Smooth muscle cell (in vitro differentiated cells): ENCODE measurements around the gene TTLL13. TPM values are rescaled to one million over a fixed set of nuclear protein-coding genes. Genes with fewer than 3 reads are reported as not detected.

ENCODE experiments used
- DNase-seq: peaks from one replicate; lab custom pipeline; 2025; ENCODE audit not compliant: unreplicated experiment; lab: John Stamatoyannopoulos, UW
- H2AFZ ChIP-seq: fragments of 200-600 bp; sonication (generic); 2 replicates; pipeline ENCODE4 v1.6.0; 2016; ENCODE audit warnings: antibody characterized with exemption, low read depth, mild to moderate bottlenecking
- H3F3A ChIP-seq: fragments of 200-600 bp; sonication (generic); 2 replicates; pipeline ENCODE4 v1.6.0; 2017; ENCODE audit warnings: antibody characterized with exemption, low read depth
- H3K27ac ChIP-seq: fragments of 200-600 bp; sonication (generic); 2 replicates; pipeline ENCODE4 v1.5.1; 2016; ENCODE audit warnings: low read depth, mild to moderate bottlenecking
- H3K27me3 ChIP-seq: fragments of 200-600 bp; sonication (generic); 2 replicates; pipeline ENCODE4 v1.6.1; 2016; ENCODE audit warnings: low read depth, mild to moderate bottlenecking
- H3K36me3 ChIP-seq: fragments of 200-600 bp; sonication (generic); 2 replicates; pipeline ENCODE4 v1.5.1; 2016; ENCODE audit warnings: low read depth
- H3K4me1 ChIP-seq: fragments of 200-600 bp; sonication (generic); 2 replicates; pipeline ENCODE4 v1.5.1; 2016; ENCODE audit warnings: low read depth
- H3K4me2 ChIP-seq: fragments of 200-600 bp; sonication (generic); 2 replicates; pipeline ENCODE4 v1.6.0; 2016; ENCODE audit warnings: mild to moderate bottlenecking
- H3K4me3 ChIP-seq: fragments of 200-600 bp; sonication (generic); 2 replicates; pipeline ENCODE4 v1.5.1; 2016; ENCODE audit warnings: mild to moderate bottlenecking
- H3K79me2 ChIP-seq: fragments of 200-600 bp; sonication (generic); 2 replicates; pipeline ENCODE4 v1.6.0; 2016; ENCODE audit warnings: low read depth, mild to moderate bottlenecking
- H3K9ac ChIP-seq: fragments of 200-600 bp; sonication (generic); 2 replicates; pipeline ENCODE4 v1.6.0; 2016; ENCODE audit warnings: low read depth
- H3K9me3 ChIP-seq: fragments of 200-600 bp; sonication (generic); replicated peaks from 2 replicates; pipeline ENCODE4 v1.5.1; 2016; ENCODE audit warnings: low read depth
- H4K20me1 ChIP-seq: fragments of 200-600 bp; sonication (generic); 2 replicates; pipeline ENCODE4 v1.6.0; 2016; ENCODE audit warnings: low read depth
- WGBS: methylation state at CpG from one replicate; pipeline ENCODE4 v1.1.7; 2016; ENCODE audit warnings: low lambda C conversion rate; 5-methylcytosine and 5-hydroxymethylcytosine counted together
- polyA plus RNA-seq: library from polyadenylated mRNA; unstranded; fragments of >200 nt; fragmentation: Nextera tagmentation; extraction: Ambion mirVana; gene quantifications from 2 replicates; pipeline ENCODE4 v1.2.1, GENCODE V29; 2016
- total RNA-seq: library from RNA; depleted of rRNA; stranded (reverse); fragments of >200 nt; gene quantifications from 2 replicates; pipeline ENCODE4 v1.2.3, GENCODE V29; 2014
- TF ChIP-seq, protein P1 (sequence below): fragments of 200-600 bp; sonication (generic); IDR thresholded peaks from 2 replicates; pipeline ENCODE4 v1.5.1; 2017; ENCODE audit warnings: borderline replicate concordance, mild to moderate bottlenecking, antibody characterized with exemption; ENCODE audit not compliant: insufficient read depth, poor library complexity, severe bottlenecking

TTLL13 gene
- total and polyA plus RNA-seq, 2 experiments from 2014 or later: 0.15 to 0.36 TPM

DNA sequence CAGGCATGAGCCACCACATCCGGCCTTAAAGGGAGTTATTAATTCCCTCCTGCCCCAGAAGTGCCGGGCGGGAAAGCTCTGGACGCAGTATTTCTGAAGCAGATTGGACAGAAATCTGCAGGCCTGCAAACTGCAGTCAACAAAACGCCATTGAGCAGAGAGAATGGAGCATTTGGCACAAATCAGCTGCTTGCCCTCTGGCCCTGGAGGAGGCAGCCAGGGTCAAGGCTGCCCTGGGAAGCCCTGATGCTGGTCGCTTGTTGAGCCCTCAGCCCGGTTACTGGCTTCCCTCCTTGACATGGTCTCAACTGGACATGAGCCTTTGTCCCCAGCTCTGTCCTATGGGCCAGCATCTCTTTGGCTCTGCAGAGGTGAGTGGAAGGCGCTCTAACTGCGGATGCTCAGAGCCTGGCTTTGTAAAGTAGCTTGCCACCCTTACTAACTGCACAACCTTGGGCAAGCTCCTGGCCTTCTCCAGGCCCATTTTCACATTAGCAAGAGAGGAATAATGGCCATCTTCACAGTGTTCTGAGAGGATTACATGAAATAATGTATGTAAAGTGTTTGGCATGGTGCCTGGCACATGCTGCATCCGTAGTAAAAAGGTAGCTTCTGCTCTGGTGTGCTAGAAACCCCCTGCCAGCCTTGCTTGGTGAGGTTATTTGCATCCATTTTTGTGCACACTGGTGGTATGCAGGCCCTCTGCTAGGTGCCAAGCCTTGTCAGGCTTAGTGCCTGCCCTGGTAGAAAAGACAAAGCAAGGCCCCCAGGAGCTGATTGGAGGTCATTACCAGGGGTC, 44.1 kb upstream of the TTLL13 start:
- peak overlapping the region; percentile 17 for H3K4me2 ChIP-seq
- DNase-seq: no peak
- H3K4me3 ChIP-seq: no peak overlapping the region
- H3K27me3 ChIP-seq: no peaks in the 10 kb centered on the region
- H3K27ac ChIP-seq: no peak overlapping the region
- H3K9ac ChIP-seq: no peak overlapping the region
- H4K20me1 ChIP-seq: peaks cover 69% of the 10 kb centered on the region
- no peak overlapping the region for H2AFZ ChIP-seq
- H3K9me3 ChIP-seq: no peaks in the 10 kb centered on the region
- TF ChIP-seq, protein P1, sequence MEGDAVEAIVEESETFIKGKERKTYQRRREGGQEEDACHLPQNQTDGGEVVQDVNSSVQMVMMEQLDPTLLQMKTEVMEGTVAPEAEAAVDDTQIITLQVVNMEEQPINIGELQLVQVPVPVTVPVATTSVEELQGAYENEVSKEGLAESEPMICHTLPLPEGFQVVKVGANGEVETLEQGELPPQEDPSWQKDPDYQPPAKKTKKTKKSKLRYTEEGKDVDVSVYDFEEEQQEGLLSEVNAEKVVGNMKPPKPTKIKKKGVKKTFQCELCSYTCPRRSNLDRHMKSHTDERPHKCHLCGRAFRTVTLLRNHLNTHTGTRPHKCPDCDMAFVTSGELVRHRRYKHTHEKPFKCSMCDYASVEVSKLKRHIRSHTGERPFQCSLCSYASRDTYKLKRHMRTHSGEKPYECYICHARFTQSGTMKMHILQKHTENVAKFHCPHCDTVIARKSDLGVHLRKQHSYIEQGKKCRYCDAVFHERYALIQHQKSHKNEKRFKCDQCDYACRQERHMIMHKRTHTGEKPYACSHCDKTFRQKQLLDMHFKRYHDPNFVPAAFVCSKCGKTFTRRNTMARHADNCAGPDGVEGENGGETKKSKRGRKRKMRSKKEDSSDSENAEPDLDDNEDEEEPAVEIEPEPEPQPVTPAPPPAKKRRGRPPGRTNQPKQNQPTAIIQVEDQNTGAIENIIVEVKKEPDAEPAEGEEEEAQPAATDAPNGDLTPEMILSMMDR: no peak
- peaks cover 14% of the 10 kb centered on the region for H3F3A ChIP-seq
- no peaks in the 10 kb centered on the region for H3K36me3 ChIP-seq
- peaks cover 74% of the 10 kb centered on the region for H3K79me2 ChIP-seq
- WGBS: 84% methylated on average over 10 of the region's 10 CpGs
- peaks cover 14% of the 10 kb centered on the region for H3K4me1 ChIP-seq

DNA sequence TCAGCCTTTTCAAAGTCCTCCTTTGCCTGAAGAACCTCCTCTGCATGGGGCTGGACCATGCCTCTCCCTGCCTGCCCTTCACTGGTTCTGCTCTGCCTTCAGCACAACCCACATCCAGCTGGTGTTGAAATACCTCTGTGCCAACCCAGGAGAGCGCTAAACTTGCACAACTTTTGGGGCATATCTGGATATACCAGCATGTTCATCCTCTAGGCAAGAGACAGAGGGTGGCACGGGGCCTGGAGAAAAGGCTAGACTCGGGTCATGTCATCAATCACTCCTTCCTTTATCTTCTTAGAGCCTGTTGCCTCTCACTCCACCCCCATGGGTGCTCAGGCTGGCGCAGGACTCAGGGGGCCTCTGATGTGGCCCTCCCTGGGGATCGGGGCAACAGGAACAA, 43.5 kb upstream of the TTLL13 start:
- WGBS: 53% methylated on average over 5 of the region's 5 CpGs
- Histone ChIP-seq H3K9me3 (no peaks in the 10 kb centered on the region), H3K27ac (no peak overlapping the region), H3K36me3 (no peaks in the 10 kb centered on the region), H3F3A (peaks cover 8% of the 10 kb centered on the region), H2AFZ (no peak overlapping the region), H3K4me3 (no peak overlapping the region), H3K9ac (no peak overlapping the region), H3K4me1 (peaks cover 8% of the 10 kb centered on the region), H3K4me2 (peak overlapping the region; percentile 17), H4K20me1 (peaks cover 71% of the 10 kb centered on the region), H3K79me2 (peaks cover 78% of the 10 kb centered on the region), H3K27me3 (no peaks in the 10 kb centered on the region)
- TF ChIP-seq, protein P1: no peak
- DNase-seq: no peak

DNA sequence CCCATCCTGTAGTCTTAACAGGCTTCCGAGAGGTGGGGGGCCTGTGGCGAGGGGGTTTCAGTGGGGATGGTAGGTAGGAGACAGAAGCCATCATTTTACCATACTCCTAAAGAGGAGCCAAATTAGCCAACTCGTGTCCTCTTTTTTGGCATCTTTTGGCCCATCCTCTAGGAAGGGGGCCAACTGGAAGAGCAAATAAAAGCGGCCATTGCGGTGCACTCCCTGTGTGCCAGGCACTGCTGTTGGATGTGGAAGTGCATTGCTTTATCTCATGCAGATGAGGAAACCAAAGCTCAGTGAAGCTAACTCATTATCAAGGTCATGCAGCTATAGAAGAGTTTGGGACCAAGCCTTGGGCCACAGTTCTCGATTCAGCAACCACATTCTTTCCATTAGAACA, 42.1 kb upstream of the TTLL13 start:
- Histone ChIP-seq H3K4me1 (peaks cover 12% of the 10 kb centered on the region), H3K79me2 (peaks cover 76% of the 10 kb centered on the region), H2AFZ (no peak overlapping the region), H3K4me2 (no peak overlapping the region), H3F3A (no peaks in the 10 kb centered on the region), H3K27ac (no peak overlapping the region), H3K9me3 (no peaks in the 10 kb centered on the region), H3K27me3 (no peaks in the 10 kb centered on the region), H3K36me3 (no peaks in the 10 kb centered on the region), H3K4me3 (no peak overlapping the region), H4K20me1 (peaks cover 75% of the 10 kb centered on the region), H3K9ac (no peak overlapping the region)
- DNase-seq: no peak
- TF ChIP-seq, protein P1: no peak
- 97% methylated on average over 6 of the region's 6 CpGs for WGBS

DNA sequence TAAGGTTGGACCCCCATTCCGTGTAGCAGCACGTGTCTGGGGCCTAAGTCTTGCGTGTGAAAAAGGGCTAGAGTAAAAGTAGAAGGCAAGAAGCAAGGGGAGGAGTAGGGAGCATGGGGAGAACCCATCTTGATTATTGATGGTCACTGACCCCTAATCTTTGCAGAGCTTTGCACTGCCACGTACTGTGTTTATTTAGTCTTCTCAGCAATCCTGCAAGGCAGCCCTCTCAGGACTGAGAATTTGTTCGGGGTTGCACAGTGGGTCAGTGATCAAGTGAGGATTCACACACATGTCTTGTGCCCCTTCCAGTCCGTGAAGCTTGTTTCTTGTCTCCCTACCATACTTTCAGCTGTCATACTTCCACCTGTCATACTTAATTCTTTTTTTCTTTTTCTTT, 41.0 kb upstream of the TTLL13 start:
- no peaks in the 10 kb centered on the region for H3K27me3 ChIP-seq
- no peak overlapping the region for H3K27ac ChIP-seq
- DNase-seq: no peak
- no peaks in the 10 kb centered on the region for H3F3A ChIP-seq
- H3K4me2 ChIP-seq: no peak overlapping the region
- peaks cover 65% of the 10 kb centered on the region for H3K79me2 ChIP-seq
- H3K9me3 ChIP-seq: no peaks in the 10 kb centered on the region
- H3K9ac ChIP-seq: no peak overlapping the region
- H3K4me3 ChIP-seq: no peak overlapping the region
- peaks cover 4% of the 10 kb centered on the region for H3K4me1 ChIP-seq
- no peak overlapping the region for H2AFZ ChIP-seq
- no peaks in the 10 kb centered on the region for H3K36me3 ChIP-seq
- TF ChIP-seq, protein P1: no peak
- WGBS: 84% methylated on average over 6 of the region's 6 CpGs
- H4K20me1 ChIP-seq: peaks cover 75% of the 10 kb centered on the region
